Gastroesophageal sphincter (tissue), 3 donors: ENCODE measurements around the gene GANC.

ENCODE experiments used
- POLR2A ChIP-seq, 2 donors: fragments of 450-650 bp; IDR thresholded peaks; one replicate each; pipeline ENCODE4 v1.6.1; 2017; ENCODE audit warnings: antibody characterized with exemption in 2 of 2, mild to moderate bottlenecking in 2 of 2, moderate library complexity in 1 of 2
- TF ChIP-seq, protein P1 (sequence below), 4 experiments: fragments of 200-600 bp in 2 of 4; fragments of 450-650 bp in 2 of 4; sonication (generic) in 1 of 4; IDR thresholded peaks; one replicate each; pipeline ENCODE4 v1.5.1; 2017 to 2019; ENCODE audit warnings: antibody characterized with exemption in 4 of 4, mild to moderate bottlenecking in 2 of 4, moderate library complexity in 2 of 4

DNA sequence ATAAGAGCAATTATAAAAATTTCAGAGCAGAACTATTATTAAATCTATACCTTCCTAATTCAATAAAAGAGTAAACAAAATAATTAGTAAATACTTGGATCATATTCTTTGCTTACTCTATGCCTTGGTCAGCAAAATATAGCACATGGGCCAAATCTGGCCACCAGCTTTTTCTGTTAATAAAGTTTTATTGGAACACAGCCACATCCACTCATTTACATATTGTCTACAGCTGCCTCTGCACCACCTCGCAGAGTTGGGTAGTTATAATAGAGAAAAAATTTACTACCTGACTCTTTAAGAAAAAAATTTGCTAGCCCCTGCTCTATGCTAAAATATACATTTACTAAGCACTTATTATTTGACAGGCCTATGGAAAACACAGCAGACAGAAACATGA lies 32.2 kb upstream of the GANC start:
- TF ChIP-seq, protein P1, sequence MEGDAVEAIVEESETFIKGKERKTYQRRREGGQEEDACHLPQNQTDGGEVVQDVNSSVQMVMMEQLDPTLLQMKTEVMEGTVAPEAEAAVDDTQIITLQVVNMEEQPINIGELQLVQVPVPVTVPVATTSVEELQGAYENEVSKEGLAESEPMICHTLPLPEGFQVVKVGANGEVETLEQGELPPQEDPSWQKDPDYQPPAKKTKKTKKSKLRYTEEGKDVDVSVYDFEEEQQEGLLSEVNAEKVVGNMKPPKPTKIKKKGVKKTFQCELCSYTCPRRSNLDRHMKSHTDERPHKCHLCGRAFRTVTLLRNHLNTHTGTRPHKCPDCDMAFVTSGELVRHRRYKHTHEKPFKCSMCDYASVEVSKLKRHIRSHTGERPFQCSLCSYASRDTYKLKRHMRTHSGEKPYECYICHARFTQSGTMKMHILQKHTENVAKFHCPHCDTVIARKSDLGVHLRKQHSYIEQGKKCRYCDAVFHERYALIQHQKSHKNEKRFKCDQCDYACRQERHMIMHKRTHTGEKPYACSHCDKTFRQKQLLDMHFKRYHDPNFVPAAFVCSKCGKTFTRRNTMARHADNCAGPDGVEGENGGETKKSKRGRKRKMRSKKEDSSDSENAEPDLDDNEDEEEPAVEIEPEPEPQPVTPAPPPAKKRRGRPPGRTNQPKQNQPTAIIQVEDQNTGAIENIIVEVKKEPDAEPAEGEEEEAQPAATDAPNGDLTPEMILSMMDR (IDR thresholded peaks at IDR 0.05) = no peak
- no peak for TF ChIP-seq POLR2A (IDR thresholded peaks at IDR 0.05)
